IMR-90 (cell line): ENCODE results near the gene CRYM. TPM values are rescaled to one million over a fixed set of nuclear protein-coding genes. Genes with fewer than 3 reads are reported as not detected.

ENCODE experiments used
- ATAC-seq: fragments of 200-7000 bp; cut with Tn5 transposase; 2 replicates; pipeline ENCODE4 v1.9.1; 2020; ENCODE audit warnings: low read depth, mild to moderate bottlenecking, moderate library complexity
- BruUV-seq: library from RNA; stranded (reverse); fragments of 400-500 nt; replicated peaks from 2 replicates; lab custom pipeline; 2021; lab: Mats Ljungman, UMichigan
- CTCF ChIA-PET: fragments of 300-600 bp; formaldehyde crosslinking; extraction: SDS; loops from one replicate; lab custom pipeline; 2021; ENCODE audit warnings: antibody characterized with exemption; lab: Yijun Ruan, JAX
- POLR2A ChIA-PET: fragments of 300-600 bp; sonication (Branson Sonifier 250); formaldehyde crosslinking; loops from one replicate; lab custom pipeline; 2022; ENCODE audit warnings: antibody characterized with exemption; ENCODE audit not compliant: unreplicated experiment; lab: Charles Lee
- DNase-seq: peaks from one replicate; pipeline ENCODE4 v3.0.0; 2013
- H2AFZ ChIP-seq: replicated peaks from 2 replicates; pipeline ENCODE3; 2013; ENCODE audit warnings: low read length, mild to moderate bottlenecking; ENCODE audit not compliant: poor library complexity
- H2AK5ac ChIP-seq: 2 replicates; pipeline ENCODE4 v1.6.1; 2013; ENCODE audit warnings: low read depth, low read length, inconsistent platforms
- H2AK9ac ChIP-seq: replicated peaks from 2 replicates; pipeline ENCODE3; 2013; ENCODE audit warnings: mild to moderate bottlenecking, low read depth, low read length, moderate library complexity; ENCODE audit not compliant: poor library complexity
- H2BK120ac ChIP-seq: 2 replicates; pipeline ENCODE4 v1.6.1; 2013; ENCODE audit warnings: low read depth, low read length, inconsistent platforms
- H2BK15ac ChIP-seq: 3 replicates; pipeline ENCODE4 v1.6.1; 2013; ENCODE audit warnings: low read depth, low read length, inconsistent platforms
- H2BK20ac ChIP-seq: 2 replicates; pipeline ENCODE4 v1.6.1; 2013; ENCODE audit warnings: low read depth, mild to moderate bottlenecking, inconsistent platforms, low read length, moderate library complexity
- H2BK5ac ChIP-seq: 2 replicates; pipeline ENCODE4 v1.6.1; 2013; ENCODE audit warnings: mild to moderate bottlenecking, low read depth, low read length, inconsistent platforms; ENCODE audit not compliant: poor library complexity, severe bottlenecking
- H3K14ac ChIP-seq: replicated peaks from 2 replicates; pipeline ENCODE4 v1.6.1; 2013; ENCODE audit warnings: low read depth, low read length, inconsistent platforms
- H3K18ac ChIP-seq: 2 replicates; pipeline ENCODE4 v1.6.1; 2013; ENCODE audit warnings: low read depth, low read length, control low read depth
- H3K23ac ChIP-seq: 2 replicates; pipeline ENCODE4 v1.6.1; 2013; ENCODE audit warnings: low read depth, low read length, inconsistent platforms
- H3K27ac ChIP-seq: 2 replicates; pipeline ENCODE4 v1.5.1; 2013; ENCODE audit warnings: mild to moderate bottlenecking, control low read depth, low read length; ENCODE audit not compliant: insufficient read depth
- H3K27me3 ChIP-seq: 2 replicates; pipeline ENCODE4 v1.6.1; 2013; ENCODE audit warnings: low read length; ENCODE audit not compliant: control insufficient read depth, insufficient read depth
- H3K36me3 ChIP-seq: 2 replicates; pipeline ENCODE4 v1.6.1; 2013; ENCODE audit warnings: low read length, mixed read lengths; ENCODE audit not compliant: control insufficient read depth, insufficient read depth
- H3K4ac ChIP-seq: 2 replicates; pipeline ENCODE4 v1.6.1; 2013; ENCODE audit warnings: low read depth, low read length, inconsistent platforms
- H3K4me1 ChIP-seq: 2 replicates; pipeline ENCODE4 v1.6.1; 2013; ENCODE audit warnings: low read length, mixed read lengths; ENCODE audit not compliant: control insufficient read depth, insufficient read depth
- H3K4me2 ChIP-seq: 2 replicates; pipeline ENCODE4 v1.6.1; 2013; ENCODE audit warnings: low read depth, mild to moderate bottlenecking, control low read depth, low read length, moderate library complexity
- H3K4me3 ChIP-seq: 2 replicates; pipeline ENCODE4 v1.5.1; 2013; ENCODE audit warnings: low read depth, mild to moderate bottlenecking, control low read depth, low read length, moderate library complexity; ENCODE audit not compliant: insufficient read depth
- H3K56ac ChIP-seq: 2 replicates; pipeline ENCODE4 v1.6.1; 2013; ENCODE audit warnings: low read length, inconsistent platforms; ENCODE audit not compliant: insufficient read depth; ENCODE audit errors: extremely low read depth
- H3K79me1 ChIP-seq, 2 experiments: 2 replicates each; pipeline ENCODE4 v1.6.1; 2013; ENCODE audit warnings: low read length in 2 of 2, inconsistent platforms in 1 of 2, low read depth in 1 of 2
- H3K9ac ChIP-seq: 2 replicates; pipeline ENCODE4 v1.6.1; 2013; ENCODE audit warnings: low read depth, low read length, control low read depth
- H3K9me1 ChIP-seq: 2 replicates; pipeline ENCODE4 v1.6.1; 2013; ENCODE audit warnings: low read length, inconsistent platforms; ENCODE audit not compliant: insufficient read depth
- H3K9me3 ChIP-seq: 2 replicates; pipeline ENCODE4 v1.6.1; 2013; ENCODE audit warnings: low read length; ENCODE audit not compliant: control insufficient read depth, insufficient read depth
- H4K20me1 ChIP-seq: 2 replicates; pipeline ENCODE4 v1.6.1; 2013; ENCODE audit warnings: low read length, inconsistent platforms; ENCODE audit not compliant: insufficient read depth
- H4K5ac ChIP-seq: 2 replicates; pipeline ENCODE4 v1.6.1; 2013; ENCODE audit warnings: mild to moderate bottlenecking, low read depth, low read length, control low read depth
- H4K8ac ChIP-seq, 2 experiments: 2 replicates each; pipeline ENCODE4 v1.6.1; 2013; ENCODE audit warnings: low read depth in 2 of 2, low read length in 2 of 2, control low read depth in 1 of 2, inconsistent platforms in 1 of 2
- H4K91ac ChIP-seq: 2 replicates; pipeline ENCODE4 v1.6.1; 2013; ENCODE audit warnings: low read depth, low read length, inconsistent platforms; ENCODE audit not compliant: insufficient read depth
- BHLHE40 ChIP-seq: fragments of 150-350 bp; IDR thresholded peaks from 2 replicates; pipeline ENCODE4 v1.6.1; 2016; ENCODE audit warnings: mild to moderate bottlenecking, low read depth, low read length
- CEBPB ChIP-seq: IDR thresholded peaks from 2 replicates; pipeline ENCODE4 v1.6.1; 2012; ENCODE audit warnings: low read depth, low read length, improper control_type of control experiment
- CHD1 ChIP-seq: IDR thresholded peaks from 2 replicates; pipeline ENCODE4 v1.6.1; 2012; ENCODE audit warnings: low read depth, low read length, improper control_type of control experiment
- FOS ChIP-seq: fragments of 150-350 bp; IDR thresholded peaks from 2 replicates; pipeline ENCODE4 v1.6.1; 2016; ENCODE audit warnings: low read depth, low read length
- MXI1 ChIP-seq: IDR thresholded peaks from 2 replicates; pipeline ENCODE4 v1.6.1; 2012; ENCODE audit warnings: low read depth, mild to moderate bottlenecking, low read length, moderate library complexity, borderline replicate concordance
- NFE2L2 ChIP-seq: fragments of 150-350 bp; IDR thresholded peaks from 2 replicates; pipeline ENCODE4 v1.6.1; 2016; ENCODE audit warnings: low read depth, mild to moderate bottlenecking, low read length
- POLR2A ChIP-seq: IDR thresholded peaks from 2 replicates; pipeline ENCODE4 v1.6.1; 2012; ENCODE audit warnings: mild to moderate bottlenecking, low read depth, low read length
- RAD21 ChIP-seq: IDR thresholded peaks from 2 replicates; pipeline ENCODE4 v1.6.1; 2012; ENCODE audit warnings: low read length, improper control_type of control experiment
- WGBS, 2 experiments: methylation state at CpG; one replicate each; pipeline versions ENCODE4 v1.1.5 to v1.1.7; 2013; ENCODE audit warnings: missing lambda C conversion rate in 2 of 2; ENCODE audit not compliant: insufficient read length in 1 of 2; ENCODE audit errors: extremely low coverage in 2 of 2; 5-methylcytosine and 5-hydroxymethylcytosine counted together
- dilution Hi-C: fragments of 300-500 bp; cut with HindIII; formaldehyde crosslinking; loops from one replicate; pipeline ENCODE4 v1.14.3; 2018; ENCODE audit warnings: low sequenced_read_pairs; ENCODE audit not compliant: unreplicated experiment
- in situ Hi-C: fragments of 300-500 bp; cut with MboI; formaldehyde crosslinking; loops from 3 replicates; pipeline ENCODE4 v1.14.3; 2019; ENCODE audit warnings: low sequenced_read_pairs, inconsistent platforms, mixed read lengths
- intact Hi-C: fragments of 100-400 bp; cut with micrococcal nuclease; formaldehyde crosslinking; loops from 2 replicates; pipeline ENCODE4 v1.10.0; 2022
- polyA plus RNA-seq, 3 experiments: library from polyadenylated mRNA; depleted of rRNA; stranded (reverse); fragments of >200 nt; gene quantifications; 2 replicates each; pipeline ENCODE4 v1.2.3, GENCODE V29; 2012; ENCODE audit warnings: low replicate concordance in 1 of 3
- total RNA-seq: library from RNA; depleted of rRNA; stranded (reverse); fragments of >200 nt; gene quantifications from 2 replicates; pipeline ENCODE4 v1.2.3, GENCODE V29; 2012

CRYM gene
- total and polyA plus RNA-seq, 2 of the 4 experiments (the other 2 are of a cell fraction): not detected

DNA sequence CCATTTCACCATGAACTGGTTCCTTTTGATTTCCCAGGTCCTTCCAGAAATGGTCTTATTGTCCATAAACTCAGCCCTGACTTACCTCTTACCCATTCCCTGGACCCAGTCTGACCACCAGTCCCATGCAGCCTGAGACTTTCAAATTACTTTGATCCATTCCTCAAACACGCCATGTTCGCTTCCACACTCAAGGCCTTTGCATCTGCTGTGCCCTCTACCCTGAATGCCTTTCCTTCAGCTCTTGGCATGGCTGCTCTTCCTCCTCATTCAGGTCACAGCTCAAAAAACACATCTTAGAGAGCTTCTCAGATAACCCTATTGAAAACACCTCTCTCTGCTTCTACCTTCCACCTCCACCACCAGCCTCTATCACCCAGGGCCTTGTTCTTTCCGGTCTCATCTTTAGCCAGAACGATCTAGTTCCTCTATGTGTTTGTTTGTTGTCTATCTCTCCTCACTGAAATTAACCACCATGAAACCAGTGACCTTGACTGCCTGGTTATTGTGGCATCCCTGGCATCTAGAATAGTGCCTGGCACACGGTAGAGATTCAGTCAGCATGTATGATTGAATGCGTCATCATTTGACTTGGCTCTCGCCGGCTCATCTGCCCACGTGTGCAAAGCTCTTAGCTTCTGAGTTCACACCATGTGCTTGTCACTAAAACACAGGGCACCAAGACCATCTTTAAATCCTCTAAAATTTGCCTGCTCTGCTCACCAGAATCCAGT lies 12.8 kb downstream of the CRYM start:
- ChIA-PET CTCF (interaction anchor here (1.3 kb wide), 1 partner anchor 10 kb away, joined by 3 read pairs; no protein-coding TSS in a partner anchor), POLR2A (no interaction called here)
- 87% methylated on average over 9 of the region's 9 CpGs; no CpG with 5 or more reads in 1 of the 2 experiments for WGBS, 2 experiments
- intact Hi-C loops (no loop called here), in situ Hi-C loops (no loop called here), dilution Hi-C loops (no loop called here)
- no peak overlapping the region for H4K91ac ChIP-seq
- H3K18ac ChIP-seq: no peak overlapping the region
- H2AK9ac ChIP-seq: no peak overlapping the region
- no peak for ATAC-seq
- H3K4ac ChIP-seq: no peak overlapping the region
- no peak overlapping the region for H2AFZ ChIP-seq
- H3K4me2 ChIP-seq: no peak overlapping the region
- no peak overlapping the region for H2BK120ac ChIP-seq
- H3K23ac ChIP-seq: no peak overlapping the region
- 0 out of 2 replicates have a peak, but pooled peaks cover 3% of the 10 kb centered on the region for H3K9me1 ChIP-seq
- H4K8ac ChIP-seq: no peak overlapping the region
- no TSS peak for BruUV-seq
- H4K5ac ChIP-seq: no peak overlapping the region
- H3K14ac ChIP-seq: no peak overlapping the region
- no peak for DNase-seq
- no peak overlapping the region for H3K56ac ChIP-seq
- no peaks in the 10 kb centered on the region; the same call in 1 of the 2 replicates for H3K4me1 ChIP-seq
- no peaks in the 10 kb centered on the region for H3K79me1 ChIP-seq
- no peaks in the 10 kb centered on the region for H3K9me3 ChIP-seq
- no peak overlapping the region for H3K27ac ChIP-seq
- H3K36me3 ChIP-seq: no peaks in the 10 kb centered on the region
- H3K27me3 ChIP-seq: peaks cover 3% of the 10 kb centered on the region
- no peak overlapping the region for H2BK15ac ChIP-seq
- no peak overlapping the region for H3K4me3 ChIP-seq
- H2BK20ac ChIP-seq: no peak overlapping the region
- no peak for TF ChIP-seq FOS
- no peak for TF ChIP-seq CEBPB
- TF ChIP-seq MXI1: no peak
- no peak for TF ChIP-seq POLR2A
- no peak for TF ChIP-seq RAD21
- TF ChIP-seq CHD1: no peak
- no peak for TF ChIP-seq BHLHE40
- TF ChIP-seq NFE2L2: no peak
- H3K9ac ChIP-seq: no peak overlapping the region
- H4K20me1 ChIP-seq: no peaks in the 10 kb centered on the region
- no peak overlapping the region for H2BK5ac ChIP-seq
- H2AK5ac ChIP-seq: no peak overlapping the region
